Measurements from ENCODE around the gene RAB3C.

RAB3C gene

GRCh38 chr5:58885260-58885659, 302.4 kb downstream of the RAB3C start:
- DNase-seq (ENCODE audit: low read depth), result no peak

GRCh38 chr5:58886315-58887207, 303.7 kb downstream of the RAB3C start:
- peak; percentile 8 for DNase-seq (ENCODE audit: low read depth)

GRCh38 chr5:58887311-58887710, 304.4 kb downstream of the RAB3C start:
- no peak for DNase-seq (ENCODE audit: low read depth)

GRCh38 chr5:58887721-58888409, 305.0 kb downstream of the RAB3C start:
- DNase-seq (ENCODE audit: low read depth), result no peak

- no peak for DNase-seq (ENCODE audit: low read depth)
Observed at GRCh38 chr5:58890265-58890664, 307.4 kb downstream of the RAB3C start.

GRCh38 chr5:58890701-58891085, 307.8 kb downstream of the RAB3C start:
- DNase-seq (ENCODE audit: low read depth), result no peak

- DNase-seq (ENCODE audit: low read depth), result peak; percentile 32
Observed at GRCh38 chr5:58891086-58891970, 308.5 kb downstream of the RAB3C start.

GRCh38 chr5:58891971-58892343, 309.1 kb downstream of the RAB3C start:
- DNase-seq (ENCODE audit: low read depth), result no peak

GRCh38 chr5:58893551-58893950, 310.7 kb downstream of the RAB3C start:
- DNase-seq (ENCODE audit: low read depth), result no peak

- no peak for DNase-seq (ENCODE audit: low read depth)
Observed at GRCh38 chr5:58898006-58898405, 315.1 kb downstream of the RAB3C start.

- no peak for DNase-seq (ENCODE audit: low read depth)
Observed at GRCh38 chr5:58898538-58898937, 315.7 kb downstream of the RAB3C start.

GRCh38 chr5:58901271-58901670, 318.4 kb downstream of the RAB3C start:
- DNase-seq (ENCODE audit: low read depth), result no peak

GRCh38 chr5:58902305-58902704, 319.4 kb downstream of the RAB3C start:
- DNase-seq (ENCODE audit: low read depth), result no peak

GRCh38 chr5:58902765-58903164, 319.9 kb downstream of the RAB3C start:
- DNase-seq (ENCODE audit: low read depth), result no peak

GRCh38 chr5:58904737-58905136, 321.9 kb downstream of the RAB3C start:
- no peak for DNase-seq (ENCODE audit: low read depth)

- DNase-seq (ENCODE audit: low read depth), result no peak
Observed at GRCh38 chr5:58905944-58906343, 323.1 kb downstream of the RAB3C start.

All from GM04504 (cell line).